AG04449 (cell line): ENCODE measurements around the gene KRT83.
"Not testable (repeated sequence)": the region's sequence is repeated elsewhere in the genome, so short reads cannot be mapped to it uniquely, and the experiment has no call there.

Source experiments
- CTCF ChIA-PET: fragments of 350-600 bp; formaldehyde crosslinking; extraction: SDS; loops from one replicate; lab custom pipeline; 2021; ENCODE audit warnings: antibody characterized with exemption; lab: Yijun Ruan, JAX
- POLR2A ChIA-PET: fragments of 400-600, 350-600 bp; formaldehyde crosslinking; extraction: SDS; loops from one replicate; lab custom pipeline; 2020; ENCODE audit warnings: antibody characterized with exemption, inconsistent platforms; lab: Yijun Ruan, JAX
- DNase-seq: peaks from one replicate; pipeline ENCODE4 v3.0.0-alpha.2; 2010; ENCODE audit warnings: low read depth, low spot score
- H3K4me3 ChIP-seq: 2 replicates; pipeline ENCODE4 v1.5.1; 2011; ENCODE audit warnings: low read depth, mild to moderate bottlenecking, control low read depth, low read length
- CTCF ChIP-seq: IDR thresholded peaks from one replicate; pipeline ENCODE4 v1.5.1; 2011; ENCODE audit warnings: mild to moderate bottlenecking, moderate library complexity, low read length, control low read depth, inconsistent platforms; ENCODE audit not compliant: insufficient read depth; ENCODE audit errors: missing control alignments

KRT83 gene

GRCh38 chr12:52316290-52316689 lies 4.9 kb downstream of the KRT83 start:
- POLR2A ChIA-PET: no interaction called here
- H3K4me3 ChIP-seq: no peak overlapping the region
- CTCF ChIA-PET: interaction anchor here (0.8 to 5.9 kb wide), 5 partner anchors 10 to 564 kb away, joined by 3 to 59 read pairs (median 6); no protein-coding TSS in a partner anchor
- no peak for DNase-seq
- TF ChIP-seq CTCF: no peak

GRCh38 chr12:52315721-52316120 lies 5.5 kb downstream of the KRT83 start:
- peak; percentile 12 for TF ChIP-seq CTCF
- H3K4me3 ChIP-seq, POLR2A ChIA-PET, DNase-seq: not testable (repeated sequence)
- CTCF ChIA-PET: interaction anchor here (0.9 to 5.9 kb wide), 5 partner anchors 9 to 104 kb away, joined by 3 to 59 read pairs (median 6); no protein-coding TSS in a partner anchor

GRCh38 chr12:52314511-52314910 lies 6.7 kb downstream of the KRT83 start:
- H3K4me3 ChIP-seq: no peak overlapping the region
- no peak for TF ChIP-seq CTCF
- ChIA-PET CTCF (interaction anchor here (1.2 to 5.9 kb wide), 4 partner anchors 8 to 157 kb away, joined by 6 to 59 read pairs (median 9); no protein-coding TSS in a partner anchor), POLR2A (no interaction called here)
- DNase-seq: no peak

GRCh38 chr12:52313926-52314325 lies 7.3 kb downstream of the KRT83 start:
- POLR2A ChIA-PET: no interaction called here
- H3K4me3 ChIP-seq: no peak overlapping the region
- no peak for TF ChIP-seq CTCF
- CTCF ChIA-PET: interaction anchor here (1.2 to 9.5 kb wide), 3 partner anchors 10 to 157 kb away, joined by 6 to 182 read pairs (median 59); partner anchors contain the start of gene KRT83
- no peak for DNase-seq

- TF ChIP-seq CTCF: no peak
- no peak overlapping the region for H3K4me3 ChIP-seq
- POLR2A ChIA-PET: no interaction called here
- CTCF ChIA-PET: interaction anchor here (0.9 to 9.5 kb wide), 4 partner anchors 11 to 169 kb away, joined by 4 to 182 read pairs (median 11); partner anchors contain the start of gene KRT83
- no peak for DNase-seq
Observed at GRCh38 chr12:52313461-52313860, 7.7 kb downstream of the KRT83 start.

GRCh38 chr12:52312086-52312485 lies 9.1 kb downstream of the KRT83 start:
- H3K4me3 ChIP-seq: no peak overlapping the region
- no peak for TF ChIP-seq CTCF
- ChIA-PET POLR2A (no interaction called here), CTCF (interaction anchor here (1.0 to 9.5 kb wide), 12 partner anchors 12 to 568 kb away, joined by 3 to 182 read pairs (median 4); partner anchors contain the start of gene KRT83)
- no peak for DNase-seq
